CD4-positive, alpha-beta T cell treated with Interleukin-6 for 4 hours (primary cell): ENCODE results near the gene ASPHD2.

ENCODE experiments used
- DNase-seq: peaks from one replicate; pipeline ENCODE4 v3.0.0-alpha.2; 2020; ENCODE audit warnings: mixed read lengths

Gene ASPHD2

DNA sequence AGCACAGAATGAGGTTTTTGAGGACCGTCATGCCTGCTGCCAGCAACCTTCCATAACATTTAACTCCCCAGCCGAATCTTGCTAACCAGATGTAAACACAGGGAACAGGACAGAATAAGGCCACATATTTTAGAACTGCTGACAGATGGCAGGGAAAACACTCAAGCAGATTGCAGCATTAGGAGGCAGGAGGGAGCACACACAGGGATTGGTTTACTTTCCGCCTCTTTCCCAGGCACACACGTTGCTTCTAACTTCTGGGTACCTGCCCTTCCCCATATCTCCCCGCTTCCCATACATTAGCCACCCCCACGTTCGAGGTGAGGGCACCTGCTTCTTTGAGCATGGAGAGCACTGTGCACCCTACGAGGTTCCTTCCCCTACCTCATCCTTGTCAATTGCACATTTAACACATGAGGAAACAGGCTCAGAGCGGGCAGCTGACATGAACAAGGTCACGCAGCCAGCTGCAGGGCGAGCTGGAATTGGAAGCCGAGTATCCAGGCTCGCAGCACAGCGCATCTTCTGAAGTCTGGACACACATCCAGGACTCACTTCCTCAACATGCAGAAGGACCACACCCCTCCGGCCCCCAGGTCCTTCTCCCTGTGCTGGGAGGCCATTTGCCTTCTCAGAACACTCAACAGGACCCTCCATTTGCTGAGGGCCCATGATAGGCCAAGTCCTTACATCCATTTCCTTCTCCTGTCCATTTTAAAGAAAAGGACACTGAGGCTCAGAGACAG is 18.7 kb downstream of the ASPHD2 start:
- DNase-seq, result no peak

GRCh38 chr22:26448334-26448733 is 19.3 kb downstream of the ASPHD2 start:
- no peak for DNase-seq

DNA sequence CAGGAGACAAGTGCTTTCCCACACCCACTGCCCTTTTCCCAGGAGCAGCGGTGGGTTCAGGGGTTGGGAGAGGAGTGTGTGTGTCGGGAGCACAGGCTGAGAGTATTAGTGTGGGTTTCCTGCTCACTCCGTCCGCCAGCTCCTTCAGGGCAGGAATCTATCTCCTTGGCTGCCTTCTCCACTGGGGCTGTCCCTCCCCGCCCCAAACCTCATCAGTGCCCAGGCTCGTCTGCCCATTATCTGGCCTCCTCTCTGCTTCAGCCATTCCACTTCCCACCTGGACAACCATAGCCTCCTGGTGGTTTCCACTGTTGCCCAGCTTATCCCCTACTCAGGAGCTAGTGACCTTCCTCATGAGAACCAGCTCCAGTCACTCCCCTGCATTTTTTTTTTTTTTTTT is 19.9 kb downstream of the ASPHD2 start:
- no peak for DNase-seq

GRCh38 chr22:26450453-26451185 is 21.6 kb downstream of the ASPHD2 start:
- DNase-seq, result no peak

- DNase-seq, result no peak
These were observed 23.4 kb downstream of the ASPHD2 start for GRCh38 chr22:26452236-26453016.

DNA sequence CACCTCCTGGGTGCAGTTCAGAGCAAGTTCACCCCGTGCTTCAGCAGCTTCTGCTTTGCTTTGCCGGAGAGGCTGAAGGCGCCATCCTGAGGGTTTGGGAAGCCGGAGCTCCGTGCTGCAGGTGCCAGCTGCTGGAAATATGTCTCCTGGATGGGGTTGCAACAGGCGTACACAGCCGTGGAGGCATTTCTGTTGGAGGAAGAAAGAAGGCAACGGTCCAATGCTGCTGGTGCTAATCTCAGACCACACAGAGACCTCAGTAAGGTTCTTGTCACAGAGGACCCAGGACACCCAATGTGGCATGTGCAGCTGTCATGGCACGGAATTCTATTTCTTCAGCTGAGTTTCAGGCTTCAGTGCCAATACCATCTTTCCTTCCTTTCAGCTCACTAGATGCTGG is 24.2 kb downstream of the ASPHD2 start:
- no peak for DNase-seq

GRCh38 chr22:26453812-26454500 is 24.9 kb downstream of the ASPHD2 start:
- no peak for DNase-seq

- DNase-seq, result no peak
These were observed 28.7 kb downstream of the ASPHD2 start for GRCh38 chr22:26457661-26458272.

GRCh38 chr22:26460202-26460601 is 31.1 kb downstream of the ASPHD2 start:
- no peak for DNase-seq

GRCh38 chr22:26461188-26461810 is 32.2 kb downstream of the ASPHD2 start:
- DNase-seq, result peak; percentile 62

- DNase-seq, result no peak
These were observed 33.0 kb downstream of the ASPHD2 start for GRCh38 chr22:26462051-26462450.

DNA sequence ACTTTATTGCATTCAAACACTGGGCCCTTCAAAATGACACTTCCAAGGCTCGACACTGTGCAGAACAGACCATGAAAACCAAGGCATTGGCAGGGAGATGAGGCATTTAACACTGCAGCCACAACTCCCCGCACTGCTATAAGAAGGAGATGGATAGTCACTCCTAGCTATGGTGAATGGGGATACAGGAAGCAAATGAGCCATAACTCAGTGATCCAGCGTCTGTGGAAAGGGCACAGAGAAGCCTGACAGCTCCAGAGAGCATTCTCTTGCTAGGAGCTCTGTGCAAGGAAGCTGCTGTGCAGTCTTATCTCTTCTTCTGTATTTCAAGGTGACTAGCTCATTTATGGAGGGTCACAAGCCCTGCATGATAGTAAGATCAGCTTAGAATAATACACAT is 33.6 kb downstream of the ASPHD2 start:
- no peak for DNase-seq

GRCh38 chr22:26463101-26463661 is 34.1 kb downstream of the ASPHD2 start:
- DNase-seq, result no peak

DNA sequence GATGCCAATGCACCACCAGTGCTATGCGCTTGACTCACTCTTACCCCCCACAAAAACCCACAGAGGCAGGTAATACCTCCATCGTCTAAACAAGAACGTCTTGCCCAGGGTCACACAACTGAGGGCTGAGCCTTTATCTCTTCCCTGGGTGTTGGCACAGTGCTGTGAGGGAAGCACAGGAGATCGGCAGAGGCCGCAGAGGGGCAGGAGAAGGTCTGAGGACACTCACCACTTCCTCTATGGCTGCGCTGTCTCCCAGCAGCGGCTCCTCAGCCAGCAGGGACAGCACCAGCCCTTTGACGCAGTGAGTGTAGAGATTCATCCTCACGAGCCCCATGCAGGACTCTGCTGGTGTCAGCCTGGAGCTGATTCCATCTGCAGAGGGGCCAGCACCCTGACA is 34.6 kb downstream of the ASPHD2 start:
- DNase-seq, result no peak

DNA sequence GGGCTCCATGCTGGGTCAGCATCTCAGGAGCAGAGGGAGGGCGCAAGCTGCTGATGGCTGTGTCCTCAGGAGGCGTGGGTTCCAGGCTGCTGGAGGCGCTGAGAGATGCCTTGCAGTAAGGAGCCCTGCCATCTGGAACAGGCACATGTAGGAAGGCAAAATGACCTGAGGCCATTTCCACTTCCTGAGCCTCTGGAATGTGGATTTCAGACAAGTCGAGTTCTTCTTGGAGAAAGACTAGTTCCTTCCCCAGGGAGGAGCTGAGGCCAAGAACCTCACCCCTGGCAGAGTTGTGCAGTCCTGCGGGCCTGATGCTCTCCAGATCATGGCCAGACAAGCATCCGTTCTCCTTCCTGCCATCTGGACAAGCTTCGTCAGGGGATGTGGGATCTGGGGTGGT is 35.3 kb downstream of the ASPHD2 start:
- no peak for DNase-seq

- DNase-seq, result no peak
These were observed 37.1 kb downstream of the ASPHD2 start for GRCh38 chr22:26466196-26466595.

- DNase-seq, result no peak
These were observed 41.7 kb downstream of the ASPHD2 start for GRCh38 chr22:26470807-26471206.

DNA sequence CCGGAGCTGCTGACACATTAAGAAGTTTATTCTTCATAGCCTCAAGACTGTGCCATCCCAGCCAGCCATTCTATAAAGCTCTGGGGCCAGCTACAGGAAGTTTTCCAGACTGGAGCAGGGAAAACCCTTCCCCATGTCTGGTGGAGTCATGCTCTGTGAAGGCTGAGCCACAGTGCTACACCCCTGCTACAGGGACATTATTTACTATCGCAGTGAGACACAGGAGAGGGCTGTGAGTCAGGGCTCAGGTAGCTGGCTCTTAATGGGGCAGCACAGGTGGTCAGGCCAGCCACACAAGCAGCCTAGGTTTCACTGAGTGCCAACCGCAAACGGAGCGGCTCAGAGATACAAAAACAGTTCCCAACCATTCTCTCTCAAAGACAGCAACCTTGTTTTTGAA is 42.5 kb downstream of the ASPHD2 start:
- DNase-seq, result no peak

DNA sequence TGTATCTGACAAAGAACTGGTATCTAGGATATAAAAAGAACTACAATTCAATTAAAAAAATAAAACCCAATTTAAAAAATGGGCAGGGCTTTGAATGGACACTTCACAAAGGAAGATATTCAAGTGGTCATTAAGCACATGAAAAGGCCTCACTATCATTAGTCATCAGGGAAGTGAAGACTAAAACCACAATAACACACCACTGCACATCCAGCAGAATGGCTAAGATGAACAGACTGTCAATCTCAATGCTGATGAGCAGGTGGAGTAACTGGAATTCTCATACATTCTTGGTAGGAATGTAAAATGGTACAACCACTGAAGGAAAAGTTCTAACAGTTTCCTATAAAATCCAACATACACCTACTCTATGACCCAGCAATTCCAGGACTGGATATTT is 45.6 kb downstream of the ASPHD2 start:
- no peak for DNase-seq

DNA sequence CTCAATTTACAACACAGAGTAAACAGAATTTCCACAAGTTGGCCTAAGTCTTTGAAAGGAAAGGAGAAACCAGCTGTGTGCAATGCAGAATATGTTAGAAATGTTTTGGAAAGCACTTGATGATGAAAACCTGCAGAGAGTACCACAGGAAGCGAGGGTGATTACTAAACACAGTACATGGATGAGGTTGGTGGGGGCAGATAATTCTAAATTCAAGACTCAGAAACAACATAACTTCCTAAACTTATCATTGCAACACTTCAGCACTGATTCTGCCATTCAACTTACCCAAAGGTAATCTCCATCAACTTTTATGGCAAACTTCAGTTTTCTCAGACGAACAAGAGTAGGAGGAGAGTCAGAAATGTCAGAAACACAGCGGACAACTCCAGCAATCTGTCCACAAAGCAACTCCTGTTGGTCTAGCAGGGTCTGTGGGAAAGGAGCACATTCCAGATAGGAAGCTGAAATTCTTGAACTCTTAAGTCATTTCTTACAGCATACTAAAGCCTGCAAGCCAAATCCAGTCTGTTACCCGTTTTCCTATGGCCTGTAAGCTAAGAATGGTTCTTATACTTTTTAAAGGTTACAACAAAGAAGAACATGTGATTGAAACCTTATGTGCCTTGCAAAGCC is 47.8 kb downstream of the ASPHD2 start:
- no peak for DNase-seq

DNA sequence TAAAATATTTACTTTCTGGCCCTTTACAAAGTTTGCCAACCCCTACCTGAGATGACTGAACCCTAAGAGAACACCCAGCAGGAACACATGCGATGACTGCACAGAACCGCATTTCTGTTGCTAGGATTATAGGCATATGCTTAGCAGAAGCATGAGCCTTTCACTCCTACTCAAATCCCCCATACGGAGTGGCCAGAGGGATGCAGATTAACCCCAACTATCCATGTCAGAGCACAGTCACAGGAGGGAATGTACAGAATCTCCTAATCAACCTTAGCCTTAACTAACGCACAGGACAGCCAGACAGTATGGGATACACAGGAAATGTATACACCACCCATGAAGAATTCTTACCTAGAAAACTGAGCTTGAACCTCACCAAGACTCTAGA is 48.3 kb downstream of the ASPHD2 start:
- DNase-seq, result no peak
